Panc1 (cell line): ENCODE results near the gene PLPP1.

ENCODE experiments used
- CTCF ChIP-seq: fragments of 450-650 bp; IDR thresholded peaks from 2 replicates; pipeline ENCODE4 v1.5.1; 2017; ENCODE audit warnings: mild to moderate bottlenecking
- POLR2AphosphoS5 ChIP-seq: IDR thresholded peaks from 2 replicates; pipeline ENCODE4 v1.6.1; 2012; ENCODE audit warnings: mild to moderate bottlenecking, low read depth, low read length, moderate library complexity
- REST ChIP-seq, 2 experiments: IDR thresholded peaks; 2 replicates each; pipeline ENCODE4 v1.6.1; 2011 to 2012; ENCODE audit warnings: low read depth in 2 of 2, control low read depth in 1 of 2, low read length in 1 of 2, mild to moderate bottlenecking in 1 of 2, moderate library complexity in 1 of 2; ENCODE audit not compliant: insufficient read depth in 1 of 2

- no peak for TF ChIP-seq CTCF
- TF ChIP-seq POLR2AphosphoS5 = no peak
- TF ChIP-seq REST (IDR thresholded peaks at IDR 0.05; ENCODE audit: insufficient read depth in 1 of 2, low read depth in 2 of 2, low read length in 1 of 2) = no peak
Measured at GRCh38 chr5:55509796-55510522, 24.8 kb downstream of the PLPP1 start.
